Loucy (cell line): Measurements from ENCODE around the gene PSMA8.

Source experiments
- H2AFZ ChIP-seq: fragments of 200-600 bp; sonication (generic); 2 replicates; pipeline ENCODE4 v1.6.0; 2016; ENCODE audit warnings: antibody characterized with exemption, mild to moderate bottlenecking, low read length, moderate library complexity
- H3F3A ChIP-seq: fragments of 200-600 bp; 2 replicates; pipeline ENCODE4 v1.6.0; 2016; ENCODE audit warnings: antibody characterized with exemption, low read depth, mild to moderate bottlenecking
- H3K27me3 ChIP-seq: fragments of 200-600 bp; sonication (generic); 2 replicates; pipeline ENCODE4 v1.6.1; 2014; ENCODE audit warnings: low read length, mild to moderate bottlenecking; ENCODE audit not compliant: insufficient read depth, poor library complexity, severe bottlenecking
- H3K36me3 ChIP-seq: fragments of 200-600 bp; sonication (generic); 2 replicates; pipeline ENCODE4 v1.6.1; 2016; ENCODE audit warnings: low read length; ENCODE audit not compliant: insufficient read depth
- H3K4me1 ChIP-seq: fragments of 200-600 bp; sonication (generic); 2 replicates; pipeline ENCODE4 v1.5.1; 2014; ENCODE audit warnings: low read length, mild to moderate bottlenecking; ENCODE audit not compliant: insufficient read depth, poor library complexity, severe bottlenecking
- H3K4me2 ChIP-seq: fragments of 200-600 bp; sonication (generic); 2 replicates; pipeline ENCODE4 v1.6.0; 2014; ENCODE audit warnings: antibody characterized with exemption, low read length, low read depth, mild to moderate bottlenecking; ENCODE audit not compliant: poor library complexity, severe bottlenecking
- H3K4me3 ChIP-seq: fragments of 200-600 bp; sonication (generic); 2 replicates; pipeline ENCODE4 v1.5.1; 2014; ENCODE audit warnings: low read length, mild to moderate bottlenecking, mixed read lengths; ENCODE audit not compliant: poor library complexity, severe bottlenecking
- H3K79me2 ChIP-seq: fragments of 200-600 bp; sonication (generic); 2 replicates; pipeline ENCODE4 v1.6.1; 2014; ENCODE audit warnings: low read length; ENCODE audit not compliant: insufficient read depth
- H3K9ac ChIP-seq: fragments of 200-600 bp; sonication (generic); 2 replicates; pipeline ENCODE4 v1.6.0; 2014; ENCODE audit warnings: mild to moderate bottlenecking, low read depth, low read length, moderate library complexity; ENCODE audit not compliant: poor library complexity, severe bottlenecking
- H3K9me2 ChIP-seq: fragments of 200-600 bp; sonication (generic); replicated peaks from 2 replicates; pipeline ENCODE4 v1.6.1; 2016; ENCODE audit warnings: low read depth, low read length, mixed read lengths
- H3K9me3 ChIP-seq: fragments of 200-600 bp; sonication (generic); 2 replicates; pipeline ENCODE4 v1.6.1; 2014; ENCODE audit warnings: mild to moderate bottlenecking, antibody characterized with exemption, low read length, low read depth; ENCODE audit not compliant: insufficient read depth
- H4K20me1 ChIP-seq: fragments of 200-600 bp; sonication (generic); 2 replicates; pipeline ENCODE4 v1.6.0; 2014; ENCODE audit warnings: antibody characterized with exemption, low read length, mild to moderate bottlenecking; ENCODE audit not compliant: insufficient read depth, poor library complexity, severe bottlenecking
- EZH2phosphoT487 ChIP-seq: fragments of 200-600 bp; IDR thresholded peaks from 2 replicates; pipeline ENCODE4 v1.6.1; 2018; ENCODE audit warnings: antibody characterized with exemption, mild to moderate bottlenecking, moderate library complexity, borderline replicate concordance
- TF ChIP-seq, protein P1 (sequence below): fragments of 200-600 bp; sonication (generic); conservative IDR thresholded peaks from 2 replicates; pipeline ENCODE4 v1.5.1; 2014; ENCODE audit warnings: mild to moderate bottlenecking, antibody characterized with exemption, low read length

PSMA8 gene

DNA sequence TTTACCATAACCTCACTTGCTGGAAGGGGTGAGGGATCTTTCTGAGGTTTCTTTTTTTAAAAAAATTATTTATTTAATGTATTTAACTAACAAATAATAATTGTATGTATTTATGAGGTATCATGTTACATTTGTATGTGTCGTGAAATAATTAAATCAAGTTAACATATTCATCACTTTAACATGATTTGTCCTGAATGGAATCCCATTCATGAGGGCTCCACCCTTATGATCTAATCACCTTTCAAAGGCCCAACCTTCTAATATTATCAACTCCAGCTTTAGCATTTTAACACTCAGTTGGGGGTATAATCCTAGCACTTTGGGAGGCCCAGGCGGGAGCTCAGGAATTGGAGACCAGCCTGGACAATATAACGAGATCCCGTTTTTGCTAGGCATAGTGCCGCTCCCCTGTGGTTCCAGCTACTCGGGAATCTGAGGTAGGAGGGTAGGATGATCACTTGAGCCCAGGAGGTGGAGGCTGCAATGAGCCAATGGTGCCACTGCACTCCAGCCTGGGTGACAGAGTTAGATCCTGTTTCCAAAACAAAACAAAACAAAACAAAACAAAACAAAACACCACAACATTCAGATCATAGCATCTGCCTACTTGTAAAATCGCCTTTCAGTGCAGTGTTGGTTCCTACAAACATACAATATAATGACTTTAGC is 91.5 kb downstream of the PSMA8 start:
- Histone ChIP-seq H3K9me2 (no peaks in the 10 kb centered on the region), H3K4me3 (peak overlapping the region; percentile 78), H3K36me3 (no peaks in the 10 kb centered on the region), H4K20me1 (peaks cover 23% of the 10 kb centered on the region), H3K79me2 (peaks cover 33% of the 10 kb centered on the region), H3K9ac (peak overlapping the region; percentile 81), H3K4me1 (peaks cover 30% of the 10 kb centered on the region), H3F3A (no peaks in the 10 kb centered on the region), H3K9me3 (no peaks in the 10 kb centered on the region), H3K4me2 (peak overlapping the region; percentile 83), H2AFZ (peak overlapping the region; percentile 89; the same call in 1 of the 2 replicates), H3K27me3 (no peaks in the 10 kb centered on the region)
- TF ChIP-seq, protein P1, sequence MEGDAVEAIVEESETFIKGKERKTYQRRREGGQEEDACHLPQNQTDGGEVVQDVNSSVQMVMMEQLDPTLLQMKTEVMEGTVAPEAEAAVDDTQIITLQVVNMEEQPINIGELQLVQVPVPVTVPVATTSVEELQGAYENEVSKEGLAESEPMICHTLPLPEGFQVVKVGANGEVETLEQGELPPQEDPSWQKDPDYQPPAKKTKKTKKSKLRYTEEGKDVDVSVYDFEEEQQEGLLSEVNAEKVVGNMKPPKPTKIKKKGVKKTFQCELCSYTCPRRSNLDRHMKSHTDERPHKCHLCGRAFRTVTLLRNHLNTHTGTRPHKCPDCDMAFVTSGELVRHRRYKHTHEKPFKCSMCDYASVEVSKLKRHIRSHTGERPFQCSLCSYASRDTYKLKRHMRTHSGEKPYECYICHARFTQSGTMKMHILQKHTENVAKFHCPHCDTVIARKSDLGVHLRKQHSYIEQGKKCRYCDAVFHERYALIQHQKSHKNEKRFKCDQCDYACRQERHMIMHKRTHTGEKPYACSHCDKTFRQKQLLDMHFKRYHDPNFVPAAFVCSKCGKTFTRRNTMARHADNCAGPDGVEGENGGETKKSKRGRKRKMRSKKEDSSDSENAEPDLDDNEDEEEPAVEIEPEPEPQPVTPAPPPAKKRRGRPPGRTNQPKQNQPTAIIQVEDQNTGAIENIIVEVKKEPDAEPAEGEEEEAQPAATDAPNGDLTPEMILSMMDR, result no peak
- no peak for TF ChIP-seq EZH2phosphoT487

DNA sequence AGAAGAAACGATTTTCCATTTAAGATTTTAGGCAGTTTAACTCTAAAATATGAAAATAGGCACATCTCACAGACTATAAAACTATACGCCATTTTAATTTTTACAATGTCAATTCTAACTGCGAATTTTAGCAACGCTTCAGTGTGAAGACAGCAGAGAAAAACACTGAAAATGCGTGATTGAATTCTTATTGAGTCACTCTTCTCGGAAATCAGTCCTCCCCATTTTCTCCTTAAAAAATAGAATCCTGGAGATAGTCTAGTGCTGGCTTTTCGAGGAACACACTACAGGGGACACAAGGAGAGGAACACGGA is 92.2 kb downstream of the PSMA8 start:
- H3K4me1 ChIP-seq, result peaks cover 36% of the 10 kb centered on the region
- peak overlapping the region; percentile 81 for H3K9ac ChIP-seq
- H3K79me2 ChIP-seq, result peaks cover 41% of the 10 kb centered on the region
- no peaks in the 10 kb centered on the region for H3F3A ChIP-seq
- H2AFZ ChIP-seq, result peak overlapping the region; percentile 89
- H4K20me1 ChIP-seq, result peaks cover 25% of the 10 kb centered on the region
- TF ChIP-seq, protein P1, result no peak
- TF ChIP-seq EZH2phosphoT487, result no peak
- peak overlapping the region; percentile 83 for H3K4me2 ChIP-seq
- H3K36me3 ChIP-seq, result no peaks in the 10 kb centered on the region
- H3K4me3 ChIP-seq, result peak overlapping the region; percentile 78
- no peaks in the 10 kb centered on the region for H3K9me2 ChIP-seq
- H3K27me3 ChIP-seq, result no peaks in the 10 kb centered on the region
- no peaks in the 10 kb centered on the region for H3K9me3 ChIP-seq

DNA sequence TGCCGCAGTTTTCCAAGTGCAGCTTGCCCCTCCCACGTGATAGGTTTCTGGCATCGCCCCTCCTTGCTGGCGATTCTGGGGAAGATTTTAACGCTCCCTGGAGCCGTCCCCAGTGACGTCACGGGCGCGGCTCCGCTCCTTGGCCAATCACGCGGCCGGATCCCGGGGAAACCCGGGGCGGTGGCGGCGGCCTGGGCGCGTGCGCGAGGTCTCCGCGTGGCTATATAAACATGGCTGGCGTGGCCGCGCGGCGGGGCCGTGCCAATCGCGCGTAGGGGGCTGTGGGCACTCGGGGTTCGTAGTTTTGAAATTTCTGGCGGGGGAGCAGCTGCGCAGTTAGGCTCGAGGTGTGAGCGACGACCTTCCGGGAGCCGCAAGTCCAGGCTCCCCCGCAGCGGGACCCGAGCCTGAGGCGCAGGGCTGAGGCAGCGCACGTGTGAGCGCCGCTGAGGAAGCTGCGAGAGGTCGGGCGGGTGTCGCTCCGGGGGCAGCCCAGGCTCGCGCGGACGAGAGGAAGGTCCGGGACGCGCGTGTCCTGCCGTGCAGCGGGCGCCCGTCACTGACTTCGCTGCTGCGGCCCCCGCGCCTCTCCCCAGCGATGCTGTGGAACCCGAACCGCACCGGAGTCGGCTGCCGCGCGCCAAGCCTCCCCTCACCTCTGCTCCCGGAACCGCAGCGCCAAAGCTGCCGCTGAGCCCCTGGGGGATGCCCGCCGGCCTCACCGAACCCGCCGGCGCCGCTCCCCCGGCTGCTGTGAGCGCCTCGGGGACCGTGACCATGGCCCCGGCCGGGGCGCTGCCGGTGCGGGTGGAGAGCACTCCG is 92.8 kb downstream of the PSMA8 start, which contains the start of gene TAF4B:
TAF4B (plus strand) TSS at position 217 of the 822 bp plus-strand sequence; CDS start at position 706, 489 bp downstream.
- H3K9me2 ChIP-seq, result no peaks in the 10 kb centered on the region
- no peaks in the 10 kb centered on the region for H3K27me3 ChIP-seq
- H4K20me1 ChIP-seq, result peaks cover 25% of the 10 kb centered on the region
- H3K36me3 ChIP-seq, result no peaks in the 10 kb centered on the region
- no peaks in the 10 kb centered on the region for H3K9me3 ChIP-seq
- peak within 1 kb of the TSS; percentile 81 for H3K9ac ChIP-seq
- H3K79me2 ChIP-seq, result peaks cover 45% of the 10 kb centered on the region
- H2AFZ ChIP-seq, result peak within 1 kb of the TSS; percentile 89
- H3F3A ChIP-seq, result no peaks in the 10 kb centered on the region
- TF ChIP-seq EZH2phosphoT487, result no peak
- TF ChIP-seq, protein P1, result no peak
- H3K4me1 ChIP-seq, result peaks cover 36% of the 10 kb centered on the region
- peak within 1 kb of the TSS; percentile 78 for H3K4me3 ChIP-seq
- peak within 1 kb of the TSS; percentile 83 for H3K4me2 ChIP-seq
